ENCODE results near the gene NES. TPM values are rescaled to one million over a fixed set of nuclear protein-coding genes. Genes with fewer than 3 reads are reported as not detected.

Gene NES
- total RNA-seq, 1 experiment from 2014 or later, result 56.3 TPM

DNA sequence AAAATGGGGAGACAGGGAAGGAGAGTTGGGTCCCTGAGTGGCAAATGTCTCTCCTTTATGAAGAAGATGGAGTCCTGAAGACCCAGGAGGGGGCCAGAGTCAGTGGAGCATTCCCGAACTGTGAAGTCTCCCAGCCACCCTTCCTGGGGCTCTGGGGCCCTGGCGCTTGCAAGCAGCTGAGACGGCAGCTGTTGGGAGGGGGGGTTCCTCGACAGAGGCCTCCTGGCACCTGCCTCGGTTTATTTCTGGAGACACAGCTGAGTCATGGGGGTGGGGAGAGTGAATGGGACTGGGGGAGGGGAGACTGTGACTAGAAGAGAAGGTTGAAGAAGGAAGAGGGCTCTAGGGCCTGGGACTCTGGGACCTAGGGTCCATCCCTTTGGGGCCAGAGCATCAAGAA, 14.0 kb downstream of the NES start:
- intact Hi-C loops (cut with micrococcal nuclease; ENCODE audit: unreplicated experiment) (no loop called here), in situ Hi-C loops (cut with HindIII; ENCODE audit: low pct_unique_long_range_greater_than_20kb, low sequenced_read_pairs) (no loop called here)
- H3K27ac ChIP-seq (ENCODE audit: low read length), result peak overlapping the region; percentile 98
- no peaks in the 10 kb centered on the region for H3K9me3 ChIP-seq (ENCODE audit: control insufficient read depth, insufficient read depth, low read depth, low read length)
- no peak overlapping the region for H3K4me3 ChIP-seq (ENCODE audit: low read depth in 2 of 2, low read length in 2 of 2)
- ATAC-seq (no peak), DNase-seq (ENCODE audit: low read depth, low spot score) (no peak)
- POLR2A ChIA-PET, result interaction anchor here (0.7 kb wide), 1 partner anchor 41 kb away, joined by 13 read pairs; no protein-coding TSS in a partner anchor
- TF ChIP-seq TCF7L2 (IDR thresholded peaks at IDR 0.05; ENCODE audit: low read depth, low read length) (no peak), SIN3A (IDR thresholded peaks at IDR 0.05; ENCODE audit: borderline replicate concordance, insufficient read depth, low read depth, low read length) (no peak), POLR2AphosphoS5 (IDR thresholded peaks at IDR 0.05; ENCODE audit: low read depth, low read length) (no peak)
- TF ChIP-seq, protein P1, sequence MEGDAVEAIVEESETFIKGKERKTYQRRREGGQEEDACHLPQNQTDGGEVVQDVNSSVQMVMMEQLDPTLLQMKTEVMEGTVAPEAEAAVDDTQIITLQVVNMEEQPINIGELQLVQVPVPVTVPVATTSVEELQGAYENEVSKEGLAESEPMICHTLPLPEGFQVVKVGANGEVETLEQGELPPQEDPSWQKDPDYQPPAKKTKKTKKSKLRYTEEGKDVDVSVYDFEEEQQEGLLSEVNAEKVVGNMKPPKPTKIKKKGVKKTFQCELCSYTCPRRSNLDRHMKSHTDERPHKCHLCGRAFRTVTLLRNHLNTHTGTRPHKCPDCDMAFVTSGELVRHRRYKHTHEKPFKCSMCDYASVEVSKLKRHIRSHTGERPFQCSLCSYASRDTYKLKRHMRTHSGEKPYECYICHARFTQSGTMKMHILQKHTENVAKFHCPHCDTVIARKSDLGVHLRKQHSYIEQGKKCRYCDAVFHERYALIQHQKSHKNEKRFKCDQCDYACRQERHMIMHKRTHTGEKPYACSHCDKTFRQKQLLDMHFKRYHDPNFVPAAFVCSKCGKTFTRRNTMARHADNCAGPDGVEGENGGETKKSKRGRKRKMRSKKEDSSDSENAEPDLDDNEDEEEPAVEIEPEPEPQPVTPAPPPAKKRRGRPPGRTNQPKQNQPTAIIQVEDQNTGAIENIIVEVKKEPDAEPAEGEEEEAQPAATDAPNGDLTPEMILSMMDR (IDR thresholded peaks at IDR 0.05), result no peak
- TF ChIP-seq, protein P2, sequence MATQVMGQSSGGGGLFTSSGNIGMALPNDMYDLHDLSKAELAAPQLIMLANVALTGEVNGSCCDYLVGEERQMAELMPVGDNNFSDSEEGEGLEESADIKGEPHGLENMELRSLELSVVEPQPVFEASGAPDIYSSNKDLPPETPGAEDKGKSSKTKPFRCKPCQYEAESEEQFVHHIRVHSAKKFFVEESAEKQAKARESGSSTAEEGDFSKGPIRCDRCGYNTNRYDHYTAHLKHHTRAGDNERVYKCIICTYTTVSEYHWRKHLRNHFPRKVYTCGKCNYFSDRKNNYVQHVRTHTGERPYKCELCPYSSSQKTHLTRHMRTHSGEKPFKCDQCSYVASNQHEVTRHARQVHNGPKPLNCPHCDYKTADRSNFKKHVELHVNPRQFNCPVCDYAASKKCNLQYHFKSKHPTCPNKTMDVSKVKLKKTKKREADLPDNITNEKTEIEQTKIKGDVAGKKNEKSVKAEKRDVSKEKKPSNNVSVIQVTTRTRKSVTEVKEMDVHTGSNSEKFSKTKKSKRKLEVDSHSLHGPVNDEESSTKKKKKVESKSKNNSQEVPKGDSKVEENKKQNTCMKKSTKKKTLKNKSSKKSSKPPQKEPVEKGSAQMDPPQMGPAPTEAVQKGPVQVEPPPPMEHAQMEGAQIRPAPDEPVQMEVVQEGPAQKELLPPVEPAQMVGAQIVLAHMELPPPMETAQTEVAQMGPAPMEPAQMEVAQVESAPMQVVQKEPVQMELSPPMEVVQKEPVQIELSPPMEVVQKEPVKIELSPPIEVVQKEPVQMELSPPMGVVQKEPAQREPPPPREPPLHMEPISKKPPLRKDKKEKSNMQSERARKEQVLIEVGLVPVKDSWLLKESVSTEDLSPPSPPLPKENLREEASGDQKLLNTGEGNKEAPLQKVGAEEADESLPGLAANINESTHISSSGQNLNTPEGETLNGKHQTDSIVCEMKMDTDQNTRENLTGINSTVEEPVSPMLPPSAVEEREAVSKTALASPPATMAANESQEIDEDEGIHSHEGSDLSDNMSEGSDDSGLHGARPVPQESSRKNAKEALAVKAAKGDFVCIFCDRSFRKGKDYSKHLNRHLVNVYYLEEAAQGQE (IDR thresholded peaks at IDR 0.05; ENCODE audit: insufficient read depth in 1 of 2, low read depth in 2 of 2, low read length in 1 of 2), result no peak
- no TSS peak for BruUV-seq (replicated peaks)
- CTCF ChIA-PET, result no interaction called here
- H3K36me3 ChIP-seq (ENCODE audit: control insufficient read depth, insufficient read depth, low read length), result no peaks in the 10 kb centered on the region; the same call in 1 of the 2 replicates
- no peaks in the 10 kb centered on the region for H3K27me3 ChIP-seq (ENCODE audit: control insufficient read depth, insufficient read depth, low read length)
- peaks cover 82% of the 10 kb centered on the region for H3K4me1 ChIP-seq (ENCODE audit: control insufficient read depth, insufficient read depth, low read length)

DNA sequence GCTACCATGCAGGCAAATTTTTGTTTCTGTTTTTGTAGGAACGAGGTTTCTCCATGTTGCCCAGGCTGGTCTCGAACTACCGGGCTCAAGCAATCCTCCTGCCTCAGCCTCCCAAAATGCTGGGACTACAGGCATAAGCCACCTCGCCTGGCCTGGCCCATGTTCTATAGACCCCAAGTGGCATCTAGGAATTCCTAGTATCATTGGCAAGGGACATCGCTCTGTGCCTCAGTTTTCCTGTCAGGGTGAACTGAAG, 14.5 kb downstream of the NES start:
- Histone ChIP-seq H3K9me3 (ENCODE audit: control insufficient read depth, insufficient read depth, low read depth, low read length) (no peaks in the 10 kb centered on the region), H3K27ac (ENCODE audit: low read length) (peak overlapping the region; percentile 98), H3K27me3 (ENCODE audit: control insufficient read depth, insufficient read depth, low read length) (no peaks in the 10 kb centered on the region), H3K4me3 (ENCODE audit: low read depth in 2 of 2, low read length in 2 of 2) (no peak overlapping the region), H3K36me3 (ENCODE audit: control insufficient read depth, insufficient read depth, low read length) (no peaks in the 10 kb centered on the region; the same call in 1 of the 2 replicates), H3K4me1 (ENCODE audit: control insufficient read depth, insufficient read depth, low read length) (peaks cover 81% of the 10 kb centered on the region)
- TF ChIP-seq, protein P2 (IDR thresholded peaks at IDR 0.05; ENCODE audit: insufficient read depth in 1 of 2, low read depth in 2 of 2, low read length in 1 of 2), result no peak
- TF ChIP-seq POLR2AphosphoS5 (IDR thresholded peaks at IDR 0.05; ENCODE audit: low read depth, low read length) (no peak), SIN3A (IDR thresholded peaks at IDR 0.05; ENCODE audit: borderline replicate concordance, insufficient read depth, low read depth, low read length) (no peak), TCF7L2 (IDR thresholded peaks at IDR 0.05; ENCODE audit: low read depth, low read length) (no peak)
- TF ChIP-seq, protein P1 (IDR thresholded peaks at IDR 0.05), result no peak
- in situ Hi-C loops (cut with HindIII; ENCODE audit: low pct_unique_long_range_greater_than_20kb, low sequenced_read_pairs), result no loop called here
- ATAC-seq (no peak), DNase-seq (ENCODE audit: low read depth, low spot score) (no peak)
- intact Hi-C loops (cut with micrococcal nuclease; ENCODE audit: unreplicated experiment), result no loop called here
- ChIA-PET CTCF (interaction anchor here (2.3 to 3.6 kb wide), 2 partner anchors 14 to 27 kb away, joined by 14 to 47 read pairs; partner anchors contain the start of gene NES), POLR2A (interaction anchor here (0.7 kb wide), 1 partner anchor 42 kb away, joined by 13 read pairs; no protein-coding TSS in a partner anchor)
- BruUV-seq (replicated peaks), result no TSS peak
